Sigmoid colon (tissue), 4 donors: ENCODE results near the gene RBM12.
A peak's percentile ranks its signal among the peaks of the same experiment; 100 is the strongest.

Experiments
- POLR2A ChIP-seq, 2 donors: fragments of 450-650 bp; IDR thresholded peaks; one replicate each; pipeline ENCODE4 v1.6.1; 2016; ENCODE audit warnings: antibody characterized with exemption in 2 of 2, mild to moderate bottlenecking in 2 of 2, moderate library complexity in 2 of 2
- POLR2AphosphoS5 ChIP-seq, 4 donors: sonication (generic); formaldehyde crosslinking; IDR thresholded peaks; one replicate each; pipeline ENCODE4 v1.6.1; 2017; ENCODE audit warnings: antibody characterized with exemption in 4 of 4
- TF ChIP-seq, protein P1 (sequence below), 4 experiments: fragments of 450-650 bp in 3 of 4; fragments of 200-600 bp in 1 of 4; IDR thresholded peaks; one replicate each; pipeline ENCODE4 v1.5.1; 2016 to 2019; ENCODE audit warnings: antibody characterized with exemption in 4 of 4, mild to moderate bottlenecking in 3 of 4, moderate library complexity in 2 of 4

DNA sequence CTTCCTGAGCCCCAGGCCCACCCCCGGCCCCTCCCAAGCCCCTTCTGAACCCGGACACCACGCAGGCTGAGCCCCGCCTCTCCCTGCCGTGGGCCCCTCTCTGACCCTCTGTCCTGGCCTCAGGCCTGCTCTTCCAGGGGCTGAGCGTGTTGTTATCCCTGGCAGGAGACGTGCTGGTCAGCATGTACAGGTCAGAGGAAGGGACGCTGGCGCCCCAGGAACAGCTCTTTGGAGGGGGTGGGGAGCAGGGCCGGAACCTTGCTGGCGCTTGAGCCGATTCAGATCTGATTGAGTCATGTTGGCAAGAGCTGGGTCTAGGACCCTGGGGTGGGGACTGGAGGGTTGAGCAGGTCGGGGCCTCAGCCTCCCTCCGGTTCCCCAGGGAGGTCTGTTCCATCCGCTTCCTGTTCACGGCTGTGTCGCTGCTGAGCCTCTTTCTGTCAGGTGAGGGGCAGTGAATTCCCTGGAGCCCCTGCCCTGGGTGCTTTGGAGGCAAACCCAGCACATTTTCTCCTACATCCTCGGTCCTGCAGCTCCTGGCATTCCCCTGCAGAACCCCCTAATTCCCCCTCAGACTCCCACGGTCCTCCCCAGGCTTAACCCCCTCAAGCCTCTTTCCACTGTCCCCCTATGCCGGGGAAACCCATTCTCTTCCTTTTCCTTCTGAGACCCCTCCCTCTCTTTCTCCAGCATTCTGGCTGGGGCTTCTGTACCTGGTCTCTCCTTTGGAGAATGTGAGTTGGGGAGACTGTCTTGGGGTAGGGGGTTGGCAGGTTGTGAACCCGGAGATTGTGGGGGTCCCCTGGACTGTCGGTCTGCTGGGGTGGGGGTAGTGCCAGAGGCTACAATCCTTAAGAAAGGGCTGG is 47.1 kb downstream of the RBM12 start:
- TF ChIP-seq, protein P1, sequence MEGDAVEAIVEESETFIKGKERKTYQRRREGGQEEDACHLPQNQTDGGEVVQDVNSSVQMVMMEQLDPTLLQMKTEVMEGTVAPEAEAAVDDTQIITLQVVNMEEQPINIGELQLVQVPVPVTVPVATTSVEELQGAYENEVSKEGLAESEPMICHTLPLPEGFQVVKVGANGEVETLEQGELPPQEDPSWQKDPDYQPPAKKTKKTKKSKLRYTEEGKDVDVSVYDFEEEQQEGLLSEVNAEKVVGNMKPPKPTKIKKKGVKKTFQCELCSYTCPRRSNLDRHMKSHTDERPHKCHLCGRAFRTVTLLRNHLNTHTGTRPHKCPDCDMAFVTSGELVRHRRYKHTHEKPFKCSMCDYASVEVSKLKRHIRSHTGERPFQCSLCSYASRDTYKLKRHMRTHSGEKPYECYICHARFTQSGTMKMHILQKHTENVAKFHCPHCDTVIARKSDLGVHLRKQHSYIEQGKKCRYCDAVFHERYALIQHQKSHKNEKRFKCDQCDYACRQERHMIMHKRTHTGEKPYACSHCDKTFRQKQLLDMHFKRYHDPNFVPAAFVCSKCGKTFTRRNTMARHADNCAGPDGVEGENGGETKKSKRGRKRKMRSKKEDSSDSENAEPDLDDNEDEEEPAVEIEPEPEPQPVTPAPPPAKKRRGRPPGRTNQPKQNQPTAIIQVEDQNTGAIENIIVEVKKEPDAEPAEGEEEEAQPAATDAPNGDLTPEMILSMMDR (IDR thresholded peaks at IDR 0.05) = peak in 2 of 4 experiments; percentile 15 to 29
- no peak for TF ChIP-seq POLR2A (IDR thresholded peaks at IDR 0.05)
- TF ChIP-seq POLR2AphosphoS5 (IDR thresholded peaks at IDR 0.05) = peak in 2 of 4 donors; percentile 14 to 31
